NCI-H1092 treated with DMSO at 0.1 percent for 48 hours (cell line): ENCODE data around the gene MLLT3.

Experiments
- DNase-seq: peaks from one replicate; lab custom pipeline; 2025; lab: John Stamatoyannopoulos, UW

MLLT3 gene

GRCh38 chr9:20417373-20418080 lies 204.8 kb downstream of the MLLT3 start:
- no peak for DNase-seq

- DNase-seq, result no peak
These were observed 208.1 kb downstream of the MLLT3 start for GRCh38 chr9:20414150-20414549.

DNA sequence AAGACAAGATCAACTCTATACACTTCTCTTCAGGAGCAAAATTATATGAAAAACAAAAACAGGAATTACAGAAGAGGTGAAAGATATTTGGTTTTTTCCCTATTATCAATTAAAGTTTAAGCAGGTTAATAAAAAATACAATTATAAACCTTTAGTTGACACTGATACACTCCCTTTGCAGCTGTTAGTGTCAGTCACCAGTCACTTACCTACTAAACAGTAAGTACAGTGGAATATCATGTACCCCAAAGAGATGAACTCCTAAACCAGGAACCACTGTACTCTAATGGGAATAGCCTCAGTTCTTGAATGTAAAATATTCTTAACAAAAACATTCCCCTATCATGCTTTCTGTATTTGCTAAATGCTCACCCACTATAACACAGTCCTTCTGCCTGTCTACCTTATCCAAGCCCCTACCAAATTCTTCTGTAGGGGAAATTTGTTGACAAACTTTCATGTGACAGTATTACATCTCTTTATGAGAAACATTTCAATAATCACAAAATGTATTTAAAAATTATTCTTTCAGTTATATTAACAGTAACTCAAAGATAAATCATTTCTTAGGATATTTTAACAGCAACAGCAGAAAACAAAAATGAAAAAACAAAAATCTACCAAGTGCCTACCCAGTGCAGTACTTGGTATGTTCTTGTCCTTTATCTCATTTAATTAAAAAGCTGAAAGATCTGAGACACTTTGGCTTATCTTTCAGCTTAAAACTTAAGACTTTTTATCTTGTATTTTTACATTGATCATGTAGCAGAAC lies 212.8 kb downstream of the MLLT3 start:
- no peak for DNase-seq

DNA sequence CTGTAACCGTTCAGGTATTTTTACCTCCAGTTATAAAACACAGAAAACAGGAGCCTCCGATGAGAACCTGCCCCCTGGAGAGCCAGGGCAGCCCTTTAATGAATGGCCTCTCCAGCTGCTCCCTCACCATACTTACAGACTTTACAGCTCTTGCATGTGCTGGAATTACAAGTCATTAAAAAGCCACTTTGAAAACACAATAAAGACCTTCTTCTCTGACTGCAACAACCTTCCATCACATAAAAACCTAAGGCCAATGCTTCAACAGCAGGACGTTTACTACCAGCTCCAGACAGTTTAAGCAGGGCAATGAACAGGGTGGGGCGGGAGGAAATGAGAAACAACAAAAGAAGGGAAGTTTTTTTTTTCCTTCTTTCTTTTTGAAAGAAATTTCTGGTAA lies 213.8 kb downstream of the MLLT3 start:
- DNase-seq, result no peak

GRCh38 chr9:20407013-20407412 lies 215.3 kb downstream of the MLLT3 start:
- no peak for DNase-seq

DNA sequence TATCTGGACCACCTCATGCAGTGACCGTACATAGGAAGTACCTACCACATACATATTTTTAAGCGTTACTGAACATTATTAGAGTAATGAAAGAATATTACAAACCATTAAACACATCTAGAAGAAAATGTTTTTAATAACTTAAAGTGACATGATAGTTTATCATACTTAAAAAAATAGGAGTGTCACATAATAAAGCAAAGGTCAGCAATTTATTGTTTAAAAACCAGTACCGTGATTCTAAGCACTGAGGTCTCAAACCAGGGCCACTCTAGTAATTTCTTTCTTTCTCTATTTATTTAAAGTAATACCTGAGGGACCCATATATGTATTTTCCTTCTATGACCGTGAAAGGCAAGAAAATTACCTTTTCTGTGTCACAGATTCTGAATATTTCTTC lies 216.0 kb downstream of the MLLT3 start:
- DNase-seq, result no peak

GRCh38 chr9:20405616-20406015 lies 216.7 kb downstream of the MLLT3 start:
- DNase-seq, result no peak

DNA sequence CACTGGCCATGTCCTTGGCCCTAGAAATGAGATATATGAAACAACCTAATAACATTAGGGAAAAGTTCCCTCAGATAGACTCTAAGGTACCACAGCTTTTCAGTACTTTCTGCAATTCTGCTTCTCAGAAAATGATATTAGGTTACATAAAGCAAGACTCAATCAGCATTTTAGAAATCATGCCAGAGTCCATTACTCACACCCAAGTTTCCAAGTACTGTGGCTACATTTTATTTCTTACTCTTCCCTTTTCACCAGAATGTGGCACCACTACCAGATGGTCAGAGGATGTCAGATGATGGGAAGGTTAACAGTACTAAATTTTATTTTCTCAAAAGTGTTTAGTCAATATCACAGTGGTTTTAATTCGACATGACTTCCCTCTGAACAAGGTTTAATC lies 217.2 kb downstream of the MLLT3 start:
- no peak for DNase-seq

DNA sequence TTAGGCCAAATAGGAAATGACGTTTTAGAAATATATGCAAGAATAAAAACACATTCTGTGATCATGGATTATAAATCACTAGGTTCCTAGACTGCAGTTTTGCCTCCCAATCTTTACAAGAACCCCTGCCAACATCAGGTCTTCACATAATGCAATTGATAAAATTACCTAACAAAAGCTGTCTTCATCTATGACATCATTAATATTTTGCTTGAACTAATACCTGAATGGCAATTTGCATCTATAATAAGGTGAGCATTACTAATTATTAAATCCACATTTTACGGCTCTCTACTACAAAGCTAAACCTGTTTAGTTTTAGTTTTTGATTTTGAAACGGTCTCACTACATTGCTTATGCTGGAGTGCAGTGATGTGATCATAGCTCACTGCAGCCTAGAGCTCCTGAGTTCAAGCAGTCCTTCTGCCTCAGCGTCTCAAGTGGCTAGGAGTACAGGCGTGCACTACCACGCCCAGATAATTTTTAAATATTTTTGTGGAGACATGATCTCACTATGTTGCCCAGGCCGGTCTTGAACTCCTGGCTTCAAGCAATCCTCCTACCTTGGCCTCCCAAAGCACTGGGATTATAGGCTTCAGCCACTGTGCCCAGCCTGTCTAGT lies 218.0 kb downstream of the MLLT3 start:
- DNase-seq, result no peak

GRCh38 chr9:20403346-20403745 lies 219.0 kb downstream of the MLLT3 start:
- DNase-seq, result no peak

DNA sequence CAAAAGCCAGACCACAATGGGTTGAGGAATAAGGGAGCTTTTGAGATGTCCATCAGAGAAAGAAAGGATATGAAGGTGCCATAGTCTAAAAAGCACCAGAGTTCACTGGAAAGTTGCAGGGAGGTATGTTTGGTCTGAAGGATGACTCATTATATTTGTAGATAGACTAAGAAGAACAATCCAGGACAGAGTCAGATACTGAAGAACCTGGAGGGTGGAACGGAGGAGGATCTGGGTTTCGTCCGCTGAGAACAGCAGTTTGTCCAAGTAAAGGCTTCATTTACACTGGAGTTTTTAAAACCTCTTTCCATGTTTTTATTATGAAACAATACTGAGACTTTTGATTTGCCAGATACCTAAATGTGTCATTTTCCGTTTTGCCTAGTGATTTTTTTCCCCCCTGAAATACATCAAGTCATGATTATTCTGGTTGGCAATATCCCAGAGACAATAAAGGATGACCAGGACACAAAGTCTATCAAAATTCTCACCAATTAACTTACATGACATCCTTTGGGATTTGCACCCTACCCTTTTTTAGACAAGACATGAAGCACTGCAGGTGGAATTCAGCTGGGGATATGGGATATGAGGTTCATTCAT lies 219.9 kb downstream of the MLLT3 start:
- DNase-seq, result no peak

DNA sequence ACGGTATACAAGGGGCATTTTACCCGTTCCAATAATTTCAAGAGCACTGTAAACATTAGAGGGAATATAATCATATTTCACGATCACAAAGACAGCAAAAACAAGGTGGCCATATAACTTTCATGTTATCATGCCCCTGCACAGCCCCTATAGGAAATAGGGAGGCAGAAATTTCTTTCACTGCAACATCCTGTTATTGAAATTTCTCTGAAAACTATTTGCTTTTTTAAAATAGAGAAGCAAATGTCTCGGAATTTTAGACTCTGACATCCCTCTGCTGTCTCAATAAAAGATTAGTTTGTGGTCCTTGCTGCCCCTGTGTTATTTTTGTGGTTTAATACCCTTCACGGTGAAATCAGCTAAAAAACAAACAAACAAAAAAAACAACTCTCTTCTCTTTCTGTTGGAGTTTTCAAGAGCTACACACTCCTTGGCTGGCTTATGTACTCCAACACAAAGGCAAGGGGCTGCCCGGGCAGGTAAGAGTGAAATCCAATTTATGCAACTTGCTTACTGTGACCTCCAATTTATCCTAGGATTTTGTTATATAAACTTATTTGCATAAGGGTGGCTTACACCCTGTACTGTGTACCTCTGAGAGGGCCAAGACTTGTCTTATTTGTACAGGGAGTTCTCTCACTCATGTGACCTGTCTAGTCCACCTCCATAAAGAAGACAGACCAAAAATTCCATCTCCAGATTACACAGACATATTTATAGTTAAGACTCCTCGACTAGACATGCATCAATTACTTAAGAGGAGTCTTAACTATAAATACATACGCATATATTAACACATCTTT lies 223.6 kb downstream of the MLLT3 start:
- DNase-seq, result no peak

DNA sequence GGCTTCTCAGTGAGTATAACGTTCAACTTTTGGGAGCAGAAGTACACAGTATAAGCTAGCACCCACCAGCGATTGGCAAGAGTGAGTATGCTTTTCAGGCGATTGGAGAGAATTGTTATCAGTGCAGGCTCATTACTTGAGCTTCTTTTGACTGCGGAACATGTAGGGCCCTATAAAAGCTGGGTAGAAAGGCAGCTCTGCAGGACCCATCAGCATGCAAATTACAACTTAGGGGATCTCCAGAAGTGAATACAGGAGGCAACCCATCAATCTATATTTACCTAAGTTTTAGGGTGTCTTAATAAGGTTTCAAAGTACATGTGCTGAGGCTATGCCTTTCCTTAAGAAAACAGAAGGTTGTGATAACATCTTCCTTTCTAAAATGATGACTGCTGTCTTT lies 225.0 kb downstream of the MLLT3 start:
- no peak for DNase-seq

DNA sequence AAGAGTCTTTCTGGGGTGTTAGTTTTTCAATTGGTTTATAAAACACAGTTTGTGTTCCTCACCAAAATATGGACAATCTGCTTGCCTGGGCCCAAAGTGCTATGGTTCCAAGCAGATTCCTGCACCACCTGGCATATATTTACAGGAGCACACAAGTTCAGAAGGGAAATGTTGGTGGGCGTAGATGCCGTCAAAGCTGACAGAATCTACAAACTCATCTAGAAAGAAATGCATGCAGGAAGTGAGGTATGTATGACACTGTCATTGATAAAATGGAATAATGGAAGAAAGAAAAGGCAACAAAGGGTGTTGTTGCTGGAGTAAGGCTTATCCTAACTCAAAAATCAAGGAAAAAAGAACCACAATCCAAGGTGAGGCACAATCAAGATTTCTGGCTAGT lies 225.8 kb downstream of the MLLT3 start:
- no peak for DNase-seq

GRCh38 chr9:20395651-20396050 lies 226.6 kb downstream of the MLLT3 start:
- DNase-seq, result no peak

GRCh38 chr9:20394969-20395368 lies 227.3 kb downstream of the MLLT3 start:
- DNase-seq, result no peak

DNA sequence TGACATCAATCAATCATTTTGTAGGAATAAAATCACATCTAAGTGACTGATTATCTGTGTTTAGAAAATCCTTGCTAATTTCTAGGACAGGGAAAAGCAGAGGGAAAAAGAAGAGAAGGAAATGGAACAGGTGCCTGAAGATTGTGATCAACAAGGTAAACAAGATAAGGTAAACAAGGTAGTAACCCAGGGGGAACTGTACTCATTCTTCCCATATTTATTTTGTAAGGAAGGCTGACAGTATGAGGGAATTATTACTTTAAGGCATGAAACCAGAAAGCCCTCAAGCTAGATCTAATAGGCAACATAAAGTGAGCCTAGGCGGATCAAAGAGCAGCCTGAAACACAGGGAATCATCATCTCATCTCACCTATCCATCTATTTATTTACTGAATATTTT lies 231.1 kb downstream of the MLLT3 start:
- DNase-seq, result no peak

GRCh38 chr9:20390400-20390799 lies 231.9 kb downstream of the MLLT3 start:
- DNase-seq, result no peak

GRCh38 chr9:20387062-20387461 lies 235.2 kb downstream of the MLLT3 start:
- no peak for DNase-seq

DNA sequence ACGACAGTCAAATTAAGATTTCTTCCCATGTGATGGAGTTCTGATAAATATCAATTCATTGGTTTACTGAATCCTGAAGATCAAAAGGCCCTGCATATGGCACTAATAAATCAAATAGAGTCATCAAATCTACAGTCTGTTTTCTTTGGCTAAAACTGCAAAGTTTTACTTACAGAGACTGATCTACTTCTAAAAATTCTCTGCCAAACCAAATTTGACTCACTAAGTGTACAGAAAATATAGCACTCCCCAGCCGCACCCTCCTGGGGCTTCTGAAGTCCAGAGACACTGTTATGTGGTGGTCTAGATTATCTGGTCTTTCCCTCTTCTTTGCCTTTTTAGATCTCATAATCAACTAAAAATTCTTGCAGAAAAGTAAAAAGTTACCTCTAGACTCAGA lies 237.7 kb downstream of the MLLT3 start:
- DNase-seq, result no peak

DNA sequence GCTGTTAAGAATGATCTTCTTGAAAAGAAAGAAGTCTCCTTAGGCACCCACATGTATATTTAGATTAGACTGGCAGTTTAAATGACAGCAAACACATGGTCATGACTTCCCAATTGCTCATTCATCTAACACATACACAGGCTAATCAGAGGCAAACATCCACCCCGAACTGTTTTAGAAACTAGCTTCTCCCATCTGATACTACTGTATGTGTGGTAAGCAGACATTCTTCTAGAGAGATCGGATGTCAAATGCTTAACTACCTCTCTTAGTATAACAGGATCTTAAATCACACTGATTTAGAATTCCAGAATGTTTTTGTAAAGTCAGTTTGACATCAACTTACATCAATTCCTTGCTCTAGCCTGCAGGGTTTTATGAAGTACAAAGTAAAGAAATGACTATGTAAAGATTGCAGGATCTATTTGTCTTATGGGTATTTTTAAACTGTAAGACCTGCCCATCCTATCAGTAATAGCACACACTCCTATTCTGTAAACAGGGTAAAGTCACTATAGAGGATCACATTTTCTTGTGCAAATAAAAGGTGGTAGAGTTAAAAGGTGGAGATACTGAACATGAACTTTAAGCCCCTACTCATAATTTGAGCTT lies 239.7 kb downstream of the MLLT3 start:
- peak; percentile 12 for DNase-seq

DNA sequence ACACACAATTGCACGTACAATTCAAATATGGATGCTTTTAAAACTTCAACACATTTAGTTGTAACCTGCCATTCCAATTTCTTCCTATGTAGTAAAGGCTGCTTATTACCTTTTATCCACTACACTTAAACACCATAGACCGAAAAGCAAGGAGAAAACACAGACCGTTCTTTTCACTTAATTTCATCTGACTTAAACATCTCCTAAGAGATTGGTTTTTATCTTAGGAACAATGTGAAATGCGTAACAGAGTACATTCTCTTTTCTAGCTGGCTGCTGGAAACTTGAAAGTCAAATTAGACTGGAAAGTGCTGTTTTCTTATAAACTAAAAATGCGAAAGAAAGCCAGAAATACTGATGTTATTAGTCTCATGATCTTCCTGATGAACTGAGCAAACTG lies 241.8 kb downstream of the MLLT3 start:
- no peak for DNase-seq
